Coronary artery (tissue), 2 donors: Measurements from ENCODE around the gene SUSD2.
A peak's percentile ranks its signal among the peaks of the same experiment; 100 is the strongest.
"Not testable (repeated sequence)": the region's sequence is repeated elsewhere in the genome, so short reads cannot be mapped to it uniquely, and the experiment has no call there.

ENCODE experiments used
- DNase-seq: peaks from one replicate; pipeline ENCODE4 v3.0.0-alpha.2; 2017; ENCODE audit warnings: low spot score
- H3K27ac ChIP-seq, 2 donors: fragments of 200-600 bp; sonication (generic); one replicate each; pipeline ENCODE4 v1.5.1; 2016 to 2019
- H3K4me3 ChIP-seq: fragments of 200-600 bp; sonication (generic); 2 replicates; pipeline ENCODE4 v1.5.1; 2016; ENCODE audit warnings: mild to moderate bottlenecking, moderate library complexity
- CTCF ChIP-seq: fragments of 200-600 bp; sonication (generic); IDR thresholded peaks from one replicate; pipeline ENCODE4 v1.5.1; 2019; ENCODE audit warnings: antibody characterized with exemption

Gene SUSD2

DNA sequence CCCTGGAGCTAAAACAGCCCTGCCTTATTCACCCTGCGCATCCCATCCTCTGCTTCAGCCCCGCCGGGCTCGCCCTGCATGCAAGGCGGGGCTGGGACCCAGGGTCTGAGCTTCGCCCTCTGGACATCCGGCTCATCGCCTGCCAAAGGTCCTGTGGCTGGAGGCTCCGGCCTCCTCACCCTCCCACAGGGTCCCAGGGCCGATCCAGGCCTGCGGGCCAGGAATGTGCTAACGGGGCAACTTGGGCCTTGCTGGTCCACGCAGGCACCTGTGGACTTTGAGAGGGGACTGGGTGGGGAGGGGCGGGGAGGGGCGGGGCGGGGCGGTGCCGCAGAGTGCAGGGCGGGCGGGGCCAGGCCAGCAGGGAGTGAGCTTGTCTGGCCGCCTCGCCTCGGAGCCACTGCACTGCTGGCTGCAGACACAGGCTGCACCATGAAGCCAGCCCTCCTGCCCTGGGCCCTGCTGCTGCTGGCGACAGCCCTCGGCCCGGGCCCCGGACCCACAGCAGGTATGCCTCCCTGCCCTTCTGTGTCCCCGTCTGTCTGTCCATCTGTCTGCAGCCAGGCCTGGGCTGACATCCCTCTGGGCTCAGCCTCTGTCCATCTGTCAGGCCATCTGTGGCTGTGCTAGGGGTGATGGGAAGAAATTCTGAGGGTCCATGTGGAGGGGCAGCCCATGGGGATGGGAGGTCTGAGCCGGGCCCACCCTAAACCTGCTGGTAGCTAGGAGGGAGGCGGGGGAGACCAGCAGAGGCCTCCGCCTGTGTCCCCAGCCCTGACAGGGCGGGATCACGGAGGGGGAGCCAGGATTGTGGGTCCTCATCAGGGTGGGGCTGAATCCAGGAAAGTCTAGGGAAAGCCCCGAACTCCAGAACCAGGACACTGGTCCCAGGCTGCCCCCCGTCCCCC is at the start of gene SUSD2:
SUSD2 (plus strand) TSS at position 400 of the 908 bp plus-strand sequence; CDS start at position 433, 33 bp downstream.
- TF ChIP-seq CTCF, result no peak
- peak within 1 kb of the TSS; percentile 71 for H3K4me3 ChIP-seq
- peak within 1 kb of the TSS; percentile 57 to 97 for H3K27ac ChIP-seq
- no peak for DNase-seq

DNA sequence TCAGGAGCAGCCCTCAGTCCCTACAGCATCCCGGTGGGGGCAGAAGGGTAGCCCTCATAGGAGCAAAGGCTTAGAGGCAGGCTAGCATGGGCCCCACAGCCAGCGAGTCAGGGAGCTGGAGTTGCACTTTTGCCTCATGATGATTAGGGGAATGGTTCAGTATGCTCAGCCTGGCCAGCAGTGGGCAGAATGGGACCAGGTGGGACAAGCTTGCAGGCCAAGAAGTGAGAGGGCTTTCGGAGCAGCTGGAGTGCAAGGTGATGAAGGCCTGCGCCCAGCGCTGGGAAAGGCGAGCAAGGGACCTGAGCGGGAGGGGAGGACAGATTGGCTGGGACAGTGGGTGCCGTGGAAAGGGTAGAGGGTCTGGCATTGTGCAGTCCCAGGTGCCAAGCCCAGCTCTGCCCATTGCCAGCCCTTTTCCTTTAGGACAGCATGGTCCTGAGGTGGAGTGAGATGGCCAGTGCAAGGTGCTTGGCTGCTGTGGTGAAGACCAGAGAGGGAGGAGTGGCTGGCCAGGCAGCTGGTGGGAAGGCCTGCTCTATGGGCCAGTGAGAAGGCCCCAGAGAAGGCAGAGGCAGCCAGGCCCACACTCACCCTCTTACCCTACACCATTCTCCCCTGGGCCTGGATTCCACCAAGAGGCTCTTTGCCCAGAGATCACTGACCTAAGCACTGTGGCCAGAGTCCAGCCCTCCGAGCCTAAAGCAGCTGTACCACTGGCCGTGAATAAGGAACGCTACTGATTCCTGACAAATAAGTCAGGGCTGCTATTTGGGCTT is 47.9 kb upstream of the SUSD2 start:
- DNase-seq, result no peak
- peak; percentile 41 for TF ChIP-seq CTCF
- Histone ChIP-seq H3K27ac (peak overlapping the region in 1 of 2 donors; percentile 75), H3K4me3 (no peak overlapping the region)

DNA sequence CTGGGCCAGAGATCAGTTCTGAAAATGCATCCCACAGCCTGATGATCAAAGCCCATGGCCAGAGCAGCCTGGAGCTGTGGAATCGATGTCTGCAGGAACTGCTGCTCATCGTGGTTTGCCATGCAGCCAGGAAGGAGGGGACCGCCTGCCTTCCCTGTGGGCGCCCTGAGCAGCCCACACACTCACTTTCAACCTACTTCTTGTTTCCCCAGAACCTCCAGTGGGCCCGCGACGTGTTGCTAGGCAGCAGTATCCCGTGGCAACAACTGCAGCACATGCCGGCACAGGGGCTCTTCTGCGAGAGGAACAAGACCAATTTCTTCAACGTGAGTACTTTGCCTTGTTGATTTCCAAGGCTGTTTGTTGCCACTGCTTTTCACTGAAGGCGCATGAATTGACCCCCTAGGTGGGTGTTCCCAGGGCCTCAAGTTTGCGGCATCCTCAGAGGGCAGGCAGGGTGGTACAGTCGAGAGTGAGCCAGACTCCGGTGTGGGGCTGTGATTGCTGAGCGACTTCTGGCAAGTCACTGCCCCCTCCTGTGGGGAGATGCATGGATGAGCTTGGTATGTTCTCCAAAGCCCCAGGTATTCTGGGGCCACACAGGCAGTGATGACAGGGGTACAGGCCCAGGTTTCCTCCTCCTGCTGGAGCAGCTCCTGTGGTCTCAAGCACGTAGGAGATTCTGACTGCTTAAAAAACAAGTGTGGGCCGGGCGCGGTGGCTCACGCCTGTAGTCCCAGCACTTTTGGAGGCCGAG is 47.0 kb upstream of the SUSD2 start:
- DNase-seq, result no peak
- Histone ChIP-seq H3K27ac (peak overlapping the region in 1 of 2 donors; percentile 75), H3K4me3 (no peak overlapping the region)
- TF ChIP-seq CTCF, result no peak

DNA sequence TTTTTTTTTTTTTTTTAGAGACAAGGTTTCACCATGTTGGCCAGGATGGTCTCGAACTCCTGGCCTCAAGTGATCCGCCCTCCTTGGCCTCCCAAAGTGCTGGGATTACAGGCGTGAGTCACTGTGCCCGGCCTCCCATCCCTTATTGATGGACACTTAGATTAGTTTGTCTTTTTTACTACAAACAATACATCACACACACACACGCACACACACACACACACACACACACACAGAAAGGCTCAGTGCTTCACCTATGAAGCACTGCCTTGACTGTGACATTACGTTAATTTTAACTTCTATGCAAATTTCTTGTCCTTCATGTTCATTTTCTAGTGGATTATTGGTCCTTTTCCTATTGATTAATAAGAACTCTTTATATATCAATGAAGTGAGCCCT is 44.8 kb upstream of the SUSD2 start:
- not testable (repeated sequence) for H3K27ac ChIP-seq, DNase-seq, H3K4me3 ChIP-seq

GRCh38 chr22:24137595-24137994 is 43.7 kb upstream of the SUSD2 start:
- Histone ChIP-seq H3K4me3 (no peak overlapping the region), H3K27ac (peak overlapping the region; percentile 26 to 46)
- DNase-seq, result no peak
- no peak for TF ChIP-seq CTCF

- Histone ChIP-seq H3K27ac (no peak overlapping the region), H3K4me3 (no peak overlapping the region)
- no peak for TF ChIP-seq CTCF
- DNase-seq, result no peak
Measured at GRCh38 chr22:24138649-24139420, 42.5 kb upstream of the SUSD2 start.
